Thyroid gland (tissue), 4 donors: ENCODE data around the gene STAT1.

Source experiments
- CTCF ChIP-seq, 6 experiments: fragments of 200-600 bp in 3 of 6; fragments of 450-650 bp in 3 of 6; sonication (generic) in 3 of 6; IDR thresholded peaks; one replicate each; pipeline ENCODE4 v1.5.1; 2016 to 2019; ENCODE audit warnings: antibody characterized with exemption in 6 of 6, mild to moderate bottlenecking in 2 of 6, inconsistent platforms in 1 of 6, moderate library complexity in 1 of 6
- POLR2A ChIP-seq, 2 donors: fragments of 450-650 bp; IDR thresholded peaks; one replicate each; pipeline ENCODE4 v1.6.1; 2017; ENCODE audit warnings: antibody characterized with exemption in 2 of 2, mild to moderate bottlenecking in 2 of 2, moderate library complexity in 1 of 2

GRCh38 chr2:191050640-191050987 is 36.6 kb upstream of the STAT1 start:
- no peak for TF ChIP-seq CTCF (IDR thresholded peaks at IDR 0.05)
- no peak for TF ChIP-seq POLR2A (IDR thresholded peaks at IDR 0.05)
